ENCODE data around the gene POLR1G. TPM values are rescaled to one million over a fixed set of nuclear protein-coding genes. Genes with fewer than 3 reads are reported as not detected.
"Not testable (repeated sequence)": the region's sequence is repeated elsewhere in the genome, so short reads cannot be mapped to it uniquely, and the experiment has no call there.

The POLR1G gene
- total and polyA plus RNA-seq, 7 donors = 6.0 to 12.5 (median 8.8) TPM

DNA sequence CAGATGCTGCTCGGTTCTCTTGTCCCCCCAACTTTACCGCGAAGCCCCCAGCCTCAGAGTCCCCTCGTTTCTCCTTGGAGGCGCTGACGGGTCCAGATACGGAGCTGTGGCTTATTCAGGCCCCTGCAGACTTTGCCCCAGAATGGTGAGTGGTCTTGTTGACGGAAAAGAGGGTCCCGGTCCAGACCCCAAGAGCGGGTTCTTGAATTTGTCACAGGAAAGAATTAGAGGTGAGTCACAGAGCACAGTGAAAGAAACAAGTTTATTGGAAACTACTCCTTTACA lies 589 bp downstream of the POLR1G start:
- Histone ChIP-seq H3K27ac (no peak overlapping the region), H3K4me1 (peaks cover 17% of the 10 kb centered on the region)

DNA sequence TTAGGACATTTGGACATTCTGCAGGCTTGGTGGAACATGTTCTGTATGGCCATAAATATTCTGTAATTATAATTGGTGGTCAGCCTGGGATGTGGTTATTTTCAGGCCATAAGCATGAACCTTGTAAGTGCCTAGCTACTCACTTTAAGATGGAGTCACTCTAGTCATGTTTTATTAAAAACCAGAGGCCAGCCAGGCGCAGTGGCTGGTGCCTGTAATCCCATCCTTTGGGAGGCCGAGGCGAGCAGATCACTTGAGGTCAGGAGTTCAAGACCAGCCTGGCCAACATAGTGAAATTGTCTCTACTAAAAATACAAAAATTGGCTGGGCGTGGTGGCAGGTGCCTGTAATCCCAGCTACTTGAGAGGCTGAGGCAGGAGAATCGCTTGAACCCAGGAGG lies 1.1 kb downstream of the POLR1G start:
- H3K4me3 ChIP-seq = peak overlapping the region; percentile 80

More for the DNA sequence above, 589 bp downstream of the POLR1G start:
- 0 to 4% (median 2%) methylated on average over 10 of the region's 10 CpGs for WGBS, 3 donors
- intact Hi-C loops (cut with DNase I) = no loop called here
- TF ChIP-seq, protein P1, sequence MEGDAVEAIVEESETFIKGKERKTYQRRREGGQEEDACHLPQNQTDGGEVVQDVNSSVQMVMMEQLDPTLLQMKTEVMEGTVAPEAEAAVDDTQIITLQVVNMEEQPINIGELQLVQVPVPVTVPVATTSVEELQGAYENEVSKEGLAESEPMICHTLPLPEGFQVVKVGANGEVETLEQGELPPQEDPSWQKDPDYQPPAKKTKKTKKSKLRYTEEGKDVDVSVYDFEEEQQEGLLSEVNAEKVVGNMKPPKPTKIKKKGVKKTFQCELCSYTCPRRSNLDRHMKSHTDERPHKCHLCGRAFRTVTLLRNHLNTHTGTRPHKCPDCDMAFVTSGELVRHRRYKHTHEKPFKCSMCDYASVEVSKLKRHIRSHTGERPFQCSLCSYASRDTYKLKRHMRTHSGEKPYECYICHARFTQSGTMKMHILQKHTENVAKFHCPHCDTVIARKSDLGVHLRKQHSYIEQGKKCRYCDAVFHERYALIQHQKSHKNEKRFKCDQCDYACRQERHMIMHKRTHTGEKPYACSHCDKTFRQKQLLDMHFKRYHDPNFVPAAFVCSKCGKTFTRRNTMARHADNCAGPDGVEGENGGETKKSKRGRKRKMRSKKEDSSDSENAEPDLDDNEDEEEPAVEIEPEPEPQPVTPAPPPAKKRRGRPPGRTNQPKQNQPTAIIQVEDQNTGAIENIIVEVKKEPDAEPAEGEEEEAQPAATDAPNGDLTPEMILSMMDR (IDR thresholded peaks at IDR 0.05) = no peak
- Histone ChIP-seq H3K9me3 (no peaks in the 10 kb centered on the region), H3K27me3 (ENCODE audit: insufficient read depth in 3 of 3, low read length in 2 of 3) (peaks cover 0 to 3% (median 2%) of the 10 kb centered on the region in 3 donors), H3K4me3 (peak overlapping the region; percentile 80), H3K36me3 (ENCODE audit: insufficient read depth in 1 of 2, low read depth in 1 of 2) (peaks cover 0 to 10% of the 10 kb centered on the region in 2 donors)
- ATAC-seq (no peak), DNase-seq (no peak)

DNA sequence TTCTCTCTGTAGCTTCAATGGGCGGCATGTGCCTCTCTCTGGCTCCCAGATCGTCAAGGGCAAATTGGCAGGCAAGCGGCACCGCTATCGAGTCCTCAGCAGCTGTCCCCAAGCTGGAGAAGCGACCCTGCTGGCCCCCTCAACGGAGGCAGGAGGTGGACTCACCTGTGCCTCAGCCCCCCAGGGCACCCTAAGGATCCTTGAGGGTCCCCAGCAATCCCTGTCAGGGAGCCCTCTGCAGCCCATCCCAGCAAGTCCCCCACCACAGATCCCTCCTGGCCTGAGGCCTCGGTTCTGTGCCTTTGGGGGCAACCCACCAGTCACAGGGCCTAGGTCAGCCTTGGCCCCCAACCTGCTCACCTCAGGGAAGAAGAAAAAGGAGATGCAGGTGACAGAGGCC lies 1.7 kb downstream of the POLR1G start:
- Histone ChIP-seq H3K4me1 (peaks cover 17% of the 10 kb centered on the region), H3K4me3 (no peak overlapping the region), H3K36me3 (ENCODE audit: insufficient read depth in 1 of 2, low read depth in 1 of 2) (peaks cover 0 to 21% of the 10 kb centered on the region in 2 donors), H3K9me3 (no peaks in the 10 kb centered on the region), H3K27ac (no peak overlapping the region), H3K27me3 (ENCODE audit: insufficient read depth in 3 of 3, low read length in 2 of 3) (peaks cover 0 to 2% (median 0%) of the 10 kb centered on the region in 3 donors)
- intact Hi-C loops (cut with DNase I) = no loop called here
- TF ChIP-seq, protein P1 (IDR thresholded peaks at IDR 0.05) = no peak
- 70 to 80% (median 70%) methylated on average over 8 of the region's 8 CpGs for WGBS, 3 donors
- ATAC-seq = no peak
- no peak for DNase-seq

More for the DNA sequence above, 1.1 kb downstream of the POLR1G start:
- H3K27me3 ChIP-seq (ENCODE audit: insufficient read depth in 3 of 3, low read length in 2 of 3); H3K27ac ChIP-seq; DNase-seq; intact Hi-C loops (cut with DNase I); ATAC-seq; H3K9me3 ChIP-seq: not testable (repeated sequence)
- H3K4me1 ChIP-seq = peaks cover 17% of the 10 kb centered on the region
- H3K36me3 ChIP-seq (ENCODE audit: insufficient read depth in 1 of 2, low read depth in 1 of 2) = peaks cover 0 to 16% of the 10 kb centered on the region in 2 donors
- WGBS, 3 donors = 31 to 51% (median 35%) methylated on average over 5 of the region's 5 CpGs

DNA sequence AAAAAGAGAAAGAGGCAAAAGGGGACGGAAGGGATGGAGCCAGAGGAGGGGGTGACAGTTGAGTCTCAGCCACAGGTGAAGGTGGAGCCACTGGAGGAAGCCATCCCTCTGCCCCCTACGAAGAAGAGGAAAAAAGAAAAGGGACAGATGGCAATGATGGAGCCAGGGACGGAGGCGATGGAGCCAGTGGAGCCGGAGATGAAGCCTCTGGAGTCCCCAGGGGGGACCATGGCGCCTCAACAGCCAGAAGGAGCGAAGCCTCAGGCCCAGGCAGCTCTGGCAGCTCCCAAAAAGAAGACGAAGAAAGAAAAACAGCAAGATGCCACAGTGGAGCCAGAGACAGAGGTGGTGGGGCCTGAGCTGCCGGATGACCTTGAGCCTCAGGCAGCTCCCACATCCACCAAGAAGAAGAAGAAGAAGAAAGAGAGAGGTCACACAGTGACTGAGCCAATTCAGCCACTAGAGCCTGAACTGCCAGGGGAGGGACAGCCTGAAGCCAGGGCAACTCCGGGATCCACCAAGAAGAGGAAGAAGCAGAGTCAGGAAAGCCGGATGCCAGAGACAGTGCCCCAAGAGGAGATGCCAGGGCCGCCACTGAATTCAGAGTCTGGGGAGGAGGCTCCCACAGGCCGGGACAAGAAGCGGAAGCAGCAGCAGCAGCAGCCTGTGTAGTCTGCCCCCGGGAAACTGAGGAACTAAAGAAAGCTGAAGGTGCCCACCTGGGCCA lies 2.5 kb downstream of the POLR1G start:
- DNase-seq = no peak

DNA sequence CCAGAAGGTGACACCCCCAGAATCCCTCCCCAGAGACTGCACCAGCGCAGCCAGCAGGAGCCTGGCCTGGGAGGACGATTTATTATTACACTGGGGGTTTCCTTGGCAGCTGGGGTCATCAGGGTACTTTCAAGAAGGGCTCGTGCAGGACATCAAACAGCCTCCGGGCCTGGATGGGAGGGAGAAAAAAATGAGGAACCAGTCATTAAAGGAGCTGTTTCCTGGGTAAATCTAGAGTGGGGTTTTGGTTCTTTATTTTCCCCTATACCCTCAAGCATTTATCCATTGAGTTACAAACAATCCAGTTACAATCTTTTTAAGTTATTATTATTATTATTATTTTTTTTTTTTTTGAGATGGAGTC lies 3.1 kb downstream of the POLR1G start:
- Histone ChIP-seq H3K36me3 (ENCODE audit: insufficient read depth in 1 of 2, low read depth in 1 of 2) (peaks cover 4 to 35% of the 10 kb centered on the region in 2 donors), H3K4me3 (no peak overlapping the region), H3K4me1 (peaks cover 10% of the 10 kb centered on the region), H3K27ac (no peak overlapping the region), H3K27me3 (ENCODE audit: insufficient read depth in 3 of 3, low read length in 2 of 3) (no peaks in the 10 kb centered on the region), H3K9me3 (no peaks in the 10 kb centered on the region)
- TF ChIP-seq, protein P1 (IDR thresholded peaks at IDR 0.05) = no peak
- DNase-seq (no peak), ATAC-seq (no peak)
- WGBS, 3 donors = 35 to 46% (median 41%) methylated on average over 4 of the region's 4 CpGs
- intact Hi-C loops (cut with DNase I) = no loop called here

More for the DNA sequence above, 2.5 kb downstream of the POLR1G start:
- 75 to 83% (median 80%) methylated on average over 15 of the region's 15 CpGs for WGBS, 3 donors
- TF ChIP-seq, protein P1 (IDR thresholded peaks at IDR 0.05) = no peak
- intact Hi-C loops (cut with DNase I) = no loop called here
- ATAC-seq = no peak
- H3K4me1 ChIP-seq = peaks cover 16% of the 10 kb centered on the region
- H3K27me3 ChIP-seq (ENCODE audit: insufficient read depth in 3 of 3, low read length in 2 of 3) = no peaks in the 10 kb centered on the region
- H3K9me3 ChIP-seq = no peaks in the 10 kb centered on the region
- no peak overlapping the region for H3K4me3 ChIP-seq
- H3K27ac ChIP-seq = no peak overlapping the region
- peaks cover 4 to 30% of the 10 kb centered on the region in 2 donors for H3K36me3 ChIP-seq (ENCODE audit: insufficient read depth in 1 of 2, low read depth in 1 of 2)

DNA sequence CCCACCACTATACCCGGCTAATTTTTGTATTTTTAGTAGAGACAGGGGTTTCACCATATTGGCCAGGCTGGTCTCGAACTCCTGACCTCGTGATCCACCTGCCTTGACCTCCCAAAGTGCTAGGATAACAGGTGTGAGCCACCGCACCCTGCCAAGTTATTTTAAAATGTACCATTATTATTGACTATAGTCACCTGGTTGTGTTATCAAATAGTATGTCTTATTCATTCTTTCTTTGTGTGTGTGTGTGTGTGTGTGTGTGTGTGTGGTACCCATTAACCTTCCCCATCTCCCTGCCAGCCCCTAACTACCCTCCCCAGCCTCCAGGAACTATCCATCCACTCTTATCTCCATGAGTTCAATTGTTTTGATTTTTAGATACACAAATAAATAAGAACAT lies 3.9 kb downstream of the POLR1G start:
- H3K36me3 ChIP-seq (ENCODE audit: insufficient read depth in 1 of 2, low read depth in 1 of 2) = peaks cover 4 to 42% of the 10 kb centered on the region in 2 donors
- intact Hi-C loops (cut with DNase I); ATAC-seq; H3K4me1 ChIP-seq; H3K27me3 ChIP-seq (ENCODE audit: insufficient read depth in 3 of 3, low read length in 2 of 3); H3K9me3 ChIP-seq; DNase-seq; H3K4me3 ChIP-seq; H3K27ac ChIP-seq: not testable (repeated sequence)
- 91 to 96% (median 94%) methylated on average over 4 of the region's 4 CpGs for WGBS, 3 donors

All from psoas muscle (tissue), 8 donors.